ENCODE data around the gene FGFR1OP2. TPM values are rescaled to one million over a fixed set of nuclear protein-coding genes. Genes with fewer than 3 reads are reported as not detected.

Gene FGFR1OP2
- polyA plus RNA-seq, 1 of the 3 experiments (the other 2 are of a cell fraction), result 20.6 TPM

GRCh38 chr12:27014859-27015729 lies 76.8 kb downstream of the FGFR1OP2 start:
- TF ChIP-seq RFX5 (IDR thresholded peaks at IDR 0.05; ENCODE audit: low read length) (no peak), SMC3 (IDR thresholded peaks at IDR 0.05; ENCODE audit: low read depth, low read length) (no peak), TCF12 (IDR thresholded peaks at IDR 0.05) (no peak), RXRA (IDR thresholded peaks at IDR 0.05; ENCODE audit: borderline replicate concordance, low read depth) (no peak), MEF2A (IDR thresholded peaks at IDR 0.05; ENCODE audit: borderline replicate concordance, low read depth) (no peak), EP300 (IDR thresholded peaks at IDR 0.05; ENCODE audit: borderline replicate concordance in 1 of 2, low read depth in 1 of 2, low read length in 1 of 2) (no peak), IRF3 (IDR thresholded peaks at IDR 0.05; ENCODE audit: low read depth, low read length) (no peak), USF2 (IDR thresholded peaks at IDR 0.05; ENCODE audit: borderline replicate concordance, low read depth, low read length) (no peak), NRF1 (IDR thresholded peaks at IDR 0.05; ENCODE audit: low read depth, low read length) (no peak), GABPA (IDR thresholded peaks at IDR 0.05; ENCODE audit: low read depth) (no peak), PBX3 (IDR thresholded peaks at IDR 0.05) (no peak), GATA2 (CRISPR knock-in tag; IDR thresholded peaks at IDR 0.05) (no peak), FOSL2 (IDR thresholded peaks at IDR 0.05; ENCODE audit: borderline replicate concordance, low read depth) (no peak), YY1 (IDR thresholded peaks at IDR 0.05; ENCODE audit: low read depth) (no peak), ZBTB33 (IDR thresholded peaks at IDR 0.05; ENCODE audit: borderline replicate concordance, low read depth) (no peak)
- Histone ChIP-seq H3F3A (replicated peaks; ENCODE audit: insufficient read depth) (peaks cover 8% of the 10 kb centered on the region), H3K9me3 (no peaks in the 10 kb centered on the region), H3K27ac (ENCODE audit: low read depth in 2 of 2, low read length in 1 of 2) (peak overlapping the region; percentile 66 to 78; a peak in 3 of 4 replicates), H3K4me3 (ENCODE audit: low read depth in 2 of 2, low read length in 1 of 2) (peak overlapping the region in 1 of 2 experiments; percentile 84; a peak in 1 of 4 replicates), H3K36me3 (replicated peaks in 1 of 2; ENCODE audit: control insufficient read depth in 1 of 2, insufficient read depth in 2 of 2, low read length in 1 of 2) (peaks cover 0 to 7% of the 10 kb centered on the region in 2 experiments), H2AFZ (ENCODE audit: low read depth) (peak overlapping the region; percentile 96), H3K79me2 (ENCODE audit: insufficient read depth) (peaks cover 30% of the 10 kb centered on the region), H4K20me1 (ENCODE audit: insufficient read depth) (no peaks in the 10 kb centered on the region), H3K4me2 (peak overlapping the region; percentile 69), H3K9me2 (no peaks in the 10 kb centered on the region), H3K9ac (peak overlapping the region; percentile 52; the same call in 1 of the 2 replicates), H3K4me1 (ENCODE audit: control insufficient read depth in 1 of 2, insufficient read depth in 2 of 2, low read depth in 1 of 2, low read length in 1 of 2) (peaks cover 0 to 19% of the 10 kb centered on the region in 2 experiments; a peak in 3 of 4 replicates), H3K27me3 (ENCODE audit: insufficient read depth) (no peaks in the 10 kb centered on the region)
- CTCF ChIA-PET, result interaction anchor here (0.7 to 6.8 kb wide), 24 partner anchors 9 to 899 kb away, joined by 3 to 108 read pairs (median 4); partner anchors contain the start of gene ITPR2
- WGBS (ENCODE audit: low lambda C conversion rate), result 79% methylated on average over 12 of the region's 12 CpGs
- POLR2A ChIA-PET, result no interaction called here
- DNase-seq, result no peak

Data from SK-N-SH (cell line).